SK-N-SH (cell line): ENCODE results near the gene KCNK6.
A peak's percentile ranks its signal among the peaks of the same experiment; 100 is the strongest.

Source experiments
- EP300 ChIP-seq, 2 experiments: IDR thresholded peaks; 2 replicates each; pipeline versions ENCODE4 v1.4.0 to v1.6.1; 2012; ENCODE audit warnings: borderline replicate concordance in 1 of 2, low read depth in 1 of 2, low read length in 1 of 2
- EZH2phosphoT487 ChIP-seq: fragments of 200-600 bp; sonication (generic); IDR thresholded peaks from 2 replicates; pipeline ENCODE4 v1.6.1; 2017; ENCODE audit warnings: low read depth, mixed run types, mild to moderate bottlenecking, antibody characterized with exemption, moderate library complexity, borderline replicate concordance
- GABPA ChIP-seq: IDR thresholded peaks from 2 replicates; pipeline ENCODE4 v1.4.0; 2012; ENCODE audit warnings: low read depth, mild to moderate bottlenecking
- MEF2A ChIP-seq: IDR thresholded peaks from 2 replicates; pipeline ENCODE4 v1.4.0; 2012; ENCODE audit warnings: low read depth, borderline replicate concordance
- NRF1 ChIP-seq: IDR thresholded peaks from 2 replicates; pipeline ENCODE4 v1.6.1; 2012; ENCODE audit warnings: low read depth, mild to moderate bottlenecking, low read length
- POLR2AphosphoS5 ChIP-seq: IDR thresholded peaks from 2 replicates; pipeline ENCODE4 v1.6.1; 2012; ENCODE audit warnings: low read depth, low read length
- RCOR1 ChIP-seq: fragments of 150-350 bp; IDR thresholded peaks from 2 replicates; pipeline ENCODE4 v1.6.1; 2017; ENCODE audit warnings: antibody characterized with exemption, low read length
- REST ChIP-seq: IDR thresholded peaks from 2 replicates; pipeline ENCODE4 v1.6.1; 2012; ENCODE audit warnings: mild to moderate bottlenecking, low read depth, low read length, moderate library complexity
- SIN3A ChIP-seq: IDR thresholded peaks from 2 replicates; pipeline ENCODE4 v1.6.1; 2012; ENCODE audit warnings: low read depth, mild to moderate bottlenecking, low read length, moderate library complexity, borderline replicate concordance
- TEAD4 ChIP-seq: IDR thresholded peaks from 2 replicates; pipeline ENCODE4 v1.4.0; 2012; ENCODE audit warnings: mild to moderate bottlenecking, borderline replicate concordance; ENCODE audit not compliant: insufficient read depth
- YY1 ChIP-seq: IDR thresholded peaks from 2 replicates; pipeline ENCODE4 v1.4.0; 2012; ENCODE audit warnings: low read depth, mild to moderate bottlenecking
- TF ChIP-seq, protein P1 (sequence below): fragments of 200-600 bp; sonication (generic); IDR thresholded peaks from 2 replicates; pipeline ENCODE4 v1.6.1; 2017; ENCODE audit warnings: antibody characterized with exemption, mild to moderate bottlenecking, moderate library complexity
- TF ChIP-seq, protein P2 (sequence below): fragments of 150-350 bp; IDR thresholded peaks from 2 replicates; pipeline ENCODE4 v1.6.1; 2017; ENCODE audit warnings: antibody characterized with exemption, low read length, low read depth, borderline replicate concordance
- TF ChIP-seq, protein P3 (sequence below): IDR thresholded peaks from 2 replicates; pipeline ENCODE4 v1.4.0; 2012; ENCODE audit warnings: low read depth, borderline replicate concordance

GRCh38 chr19:38362076-38362945, 42.7 kb downstream of the KCNK6 start:
- TF ChIP-seq NRF1 (no peak; the same call in 1 of the 2 replicates), POLR2AphosphoS5 (no peak), REST (0 out of 2 replicates have a peak, but pooled peaks have one; percentile 10), YY1 (no peak), EP300 (IDR thresholded peaks at IDR 0.05; ENCODE audit: borderline replicate concordance in 1 of 2, low read depth in 1 of 2, low read length in 1 of 2) (no peak), MEF2A (no peak), EZH2phosphoT487 (no peak), TEAD4 (no peak), RCOR1 (no peak), SIN3A (no peak), GABPA (peak; percentile 29)
- TF ChIP-seq, protein P1, sequence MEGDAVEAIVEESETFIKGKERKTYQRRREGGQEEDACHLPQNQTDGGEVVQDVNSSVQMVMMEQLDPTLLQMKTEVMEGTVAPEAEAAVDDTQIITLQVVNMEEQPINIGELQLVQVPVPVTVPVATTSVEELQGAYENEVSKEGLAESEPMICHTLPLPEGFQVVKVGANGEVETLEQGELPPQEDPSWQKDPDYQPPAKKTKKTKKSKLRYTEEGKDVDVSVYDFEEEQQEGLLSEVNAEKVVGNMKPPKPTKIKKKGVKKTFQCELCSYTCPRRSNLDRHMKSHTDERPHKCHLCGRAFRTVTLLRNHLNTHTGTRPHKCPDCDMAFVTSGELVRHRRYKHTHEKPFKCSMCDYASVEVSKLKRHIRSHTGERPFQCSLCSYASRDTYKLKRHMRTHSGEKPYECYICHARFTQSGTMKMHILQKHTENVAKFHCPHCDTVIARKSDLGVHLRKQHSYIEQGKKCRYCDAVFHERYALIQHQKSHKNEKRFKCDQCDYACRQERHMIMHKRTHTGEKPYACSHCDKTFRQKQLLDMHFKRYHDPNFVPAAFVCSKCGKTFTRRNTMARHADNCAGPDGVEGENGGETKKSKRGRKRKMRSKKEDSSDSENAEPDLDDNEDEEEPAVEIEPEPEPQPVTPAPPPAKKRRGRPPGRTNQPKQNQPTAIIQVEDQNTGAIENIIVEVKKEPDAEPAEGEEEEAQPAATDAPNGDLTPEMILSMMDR, result no peak
- TF ChIP-seq, protein P2, sequence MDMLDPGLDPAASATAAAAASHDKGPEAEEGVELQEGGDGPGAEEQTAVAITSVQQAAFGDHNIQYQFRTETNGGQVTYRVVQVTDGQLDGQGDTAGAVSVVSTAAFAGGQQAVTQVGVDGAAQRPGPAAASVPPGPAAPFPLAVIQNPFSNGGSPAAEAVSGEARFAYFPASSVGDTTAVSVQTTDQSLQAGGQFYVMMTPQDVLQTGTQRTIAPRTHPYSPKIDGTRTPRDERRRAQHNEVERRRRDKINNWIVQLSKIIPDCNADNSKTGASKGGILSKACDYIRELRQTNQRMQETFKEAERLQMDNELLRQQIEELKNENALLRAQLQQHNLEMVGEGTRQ, result no peak
- TF ChIP-seq, protein P3, sequence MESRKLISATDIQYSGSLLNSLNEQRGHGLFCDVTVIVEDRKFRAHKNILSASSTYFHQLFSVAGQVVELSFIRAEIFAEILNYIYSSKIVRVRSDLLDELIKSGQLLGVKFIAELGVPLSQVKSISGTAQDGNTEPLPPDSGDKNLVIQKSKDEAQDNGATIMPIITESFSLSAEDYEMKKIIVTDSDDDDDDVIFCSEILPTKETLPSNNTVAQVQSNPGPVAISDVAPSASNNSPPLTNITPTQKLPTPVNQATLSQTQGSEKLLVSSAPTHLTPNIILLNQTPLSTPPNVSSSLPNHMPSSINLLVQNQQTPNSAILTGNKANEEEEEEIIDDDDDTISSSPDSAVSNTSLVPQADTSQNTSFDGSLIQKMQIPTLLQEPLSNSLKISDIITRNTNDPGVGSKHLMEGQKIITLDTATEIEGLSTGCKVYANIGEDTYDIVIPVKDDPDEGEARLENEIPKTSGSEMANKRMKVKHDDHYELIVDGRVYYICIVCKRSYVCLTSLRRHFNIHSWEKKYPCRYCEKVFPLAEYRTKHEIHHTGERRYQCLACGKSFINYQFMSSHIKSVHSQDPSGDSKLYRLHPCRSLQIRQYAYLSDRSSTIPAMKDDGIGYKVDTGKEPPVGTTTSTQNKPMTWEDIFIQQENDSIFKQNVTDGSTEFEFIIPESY, result no peak
